HT-29 (cell line): ENCODE measurements around the gene KCNJ16. TPM values are rescaled to one million over a fixed set of nuclear protein-coding genes. Genes with fewer than 3 reads are reported as not detected.
"Not testable (repeated sequence)": the region's sequence is repeated elsewhere in the genome, so short reads cannot be mapped to it uniquely, and the experiment has no call there.

Experiments
- DNase-seq: peaks from one replicate; pipeline ENCODE4 v3.0.0-alpha.2; 2015; ENCODE audit warnings: low spot score
- total RNA-seq: library from RNA; depleted of rRNA; stranded (reverse); fragments of >200 nt; shearing (Covaris generic); gene quantifications from 2 replicates; pipeline ENCODE4 v1.2.3, GENCODE V29; 2014; rRNA removed

Gene KCNJ16
- not detected in 2 replicates for total RNA-seq

DNA sequence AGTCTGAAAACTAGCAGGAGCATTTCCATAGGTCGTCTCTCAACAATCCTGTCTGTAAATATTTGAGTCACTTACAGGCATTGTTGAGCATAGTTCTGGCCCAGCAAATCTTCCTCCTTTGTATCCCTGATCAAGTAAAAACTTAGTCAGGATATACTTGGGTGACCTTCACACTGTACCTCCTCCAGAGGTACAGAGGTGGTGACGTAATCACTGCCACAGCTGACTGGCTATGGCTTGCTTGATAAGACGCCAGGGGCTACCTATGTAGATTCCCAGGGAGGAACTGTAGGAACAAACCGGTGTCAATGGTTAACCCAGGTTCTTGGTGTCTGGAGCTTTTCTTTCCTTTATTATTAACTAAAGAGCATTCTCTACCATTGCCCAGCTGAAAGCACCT lies at the start of gene KCNJ16:
TSS of gene KCNJ16 (plus strand) at position 270 of the 400 bp plus-strand sequence. CDS start 56,863 bp downstream, outside the sequence.
- DNase-seq, result no peak

DNA sequence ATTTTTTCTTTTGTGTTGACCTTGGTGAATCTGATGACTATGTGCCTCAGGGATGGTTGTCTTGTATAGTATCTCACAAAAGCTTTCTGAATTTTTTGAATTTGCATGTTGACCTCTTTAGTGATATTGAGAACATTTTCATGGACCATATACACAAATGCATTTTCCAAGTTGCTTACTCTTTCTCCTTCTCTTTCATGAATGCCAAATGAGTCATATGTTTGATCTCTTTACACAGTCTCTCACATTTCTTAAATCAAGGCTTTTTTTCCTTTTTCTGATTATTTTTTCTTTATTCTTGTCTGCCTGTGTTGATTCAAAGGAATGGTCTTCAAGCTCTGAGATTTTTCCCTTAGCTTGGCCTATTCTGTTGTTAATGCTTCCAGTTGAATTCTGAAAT lies 46.6 kb upstream of the KCNJ16 start:
- DNase-seq, result no peak

DNA sequence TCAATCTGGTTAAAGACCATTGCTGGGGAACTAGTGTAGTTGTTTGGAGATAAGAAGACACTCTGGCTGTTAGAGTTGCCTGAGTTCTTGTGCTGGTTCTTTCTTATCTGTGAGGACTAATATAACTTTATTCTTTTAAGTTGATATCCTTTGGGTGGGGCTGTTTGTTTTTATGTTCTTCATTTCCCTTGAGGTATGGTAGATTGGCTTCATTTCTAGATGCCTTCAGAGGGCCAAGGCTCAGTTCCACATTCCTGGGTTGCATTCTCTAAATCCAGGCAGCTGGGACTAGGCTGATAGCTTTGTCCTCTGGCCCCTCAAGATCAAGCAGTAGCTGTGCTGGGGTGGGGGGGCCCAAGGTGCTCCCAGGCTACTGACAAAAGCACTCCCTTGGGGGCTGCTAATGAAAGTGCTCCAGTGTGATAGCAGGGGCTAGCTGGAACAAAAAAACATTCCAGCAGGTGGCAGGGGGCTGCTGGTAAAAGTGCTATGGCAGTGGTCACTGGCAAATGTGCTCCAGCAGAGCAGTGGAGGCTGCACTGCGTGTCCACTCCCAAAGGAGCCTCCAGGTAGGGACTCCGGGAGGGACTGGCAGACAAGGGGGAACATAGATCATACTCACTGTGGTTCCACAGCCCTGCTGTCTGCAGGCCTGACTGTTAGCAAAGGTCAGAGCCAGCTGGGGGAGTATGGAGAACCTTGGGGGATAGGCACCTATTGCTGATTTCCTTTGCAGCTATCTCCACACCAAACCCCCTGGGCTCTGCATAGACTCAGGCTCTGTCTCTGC lies 45.9 kb upstream of the KCNJ16 start:
- no peak for DNase-seq

DNA sequence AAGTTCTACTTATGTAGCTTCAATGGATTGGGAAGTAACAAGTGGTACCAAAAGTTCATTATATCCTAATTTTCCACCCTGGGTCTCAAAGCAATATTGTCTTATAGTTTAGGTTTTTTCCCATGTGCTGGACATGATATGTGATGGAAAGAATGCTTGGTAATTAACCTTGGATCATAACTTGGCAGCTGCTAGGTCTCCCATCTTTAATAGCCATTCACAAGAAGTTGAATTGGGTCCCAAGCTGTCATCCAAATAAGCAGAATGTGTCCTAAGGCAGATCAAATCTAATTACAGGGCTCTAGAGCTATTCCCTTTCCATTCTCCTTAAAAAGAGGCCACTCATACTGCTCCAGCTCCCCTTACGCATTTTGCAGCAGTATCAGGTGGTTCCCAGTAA lies 44.7 kb upstream of the KCNJ16 start:
- no peak for DNase-seq

DNA sequence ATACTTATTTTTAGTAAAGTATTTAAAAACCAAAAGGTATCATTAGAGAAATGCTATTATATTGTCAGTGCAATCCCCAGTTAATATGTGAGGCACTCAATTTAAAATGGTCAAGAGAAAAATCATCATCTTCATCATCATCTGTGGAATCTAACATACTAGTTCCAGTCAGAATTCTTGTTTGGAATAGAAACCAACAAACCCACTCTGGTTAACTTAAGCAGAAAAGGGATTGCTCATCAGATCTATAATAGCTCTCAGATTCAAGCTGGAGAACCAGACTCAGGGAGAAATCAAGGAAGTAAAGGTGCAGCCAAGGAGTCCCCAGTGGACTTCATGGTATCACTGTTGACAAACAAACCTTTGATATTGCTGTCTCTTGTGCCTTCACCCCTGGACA lies 43.7 kb upstream of the KCNJ16 start:
- no peak for DNase-seq

DNA sequence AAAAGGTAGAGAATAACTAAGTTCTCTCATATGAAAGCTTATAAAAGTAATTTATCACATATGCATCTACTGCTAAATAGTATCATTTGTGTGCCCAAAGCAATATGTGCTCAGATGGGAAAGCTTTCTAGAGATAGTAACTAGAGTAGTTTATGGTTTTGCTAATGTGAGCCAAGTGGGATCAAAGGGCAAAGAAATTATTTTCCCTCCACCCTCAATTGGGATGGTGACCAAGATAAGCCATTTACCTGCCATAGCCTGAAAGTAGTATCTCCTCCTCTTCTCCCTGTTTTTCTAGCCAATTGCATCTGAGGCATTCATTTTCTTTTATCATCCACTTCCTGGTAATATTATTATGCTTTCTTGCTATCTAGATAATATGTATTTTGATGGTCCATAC lies 41.9 kb upstream of the KCNJ16 start:
- DNase-seq, result no peak

DNA sequence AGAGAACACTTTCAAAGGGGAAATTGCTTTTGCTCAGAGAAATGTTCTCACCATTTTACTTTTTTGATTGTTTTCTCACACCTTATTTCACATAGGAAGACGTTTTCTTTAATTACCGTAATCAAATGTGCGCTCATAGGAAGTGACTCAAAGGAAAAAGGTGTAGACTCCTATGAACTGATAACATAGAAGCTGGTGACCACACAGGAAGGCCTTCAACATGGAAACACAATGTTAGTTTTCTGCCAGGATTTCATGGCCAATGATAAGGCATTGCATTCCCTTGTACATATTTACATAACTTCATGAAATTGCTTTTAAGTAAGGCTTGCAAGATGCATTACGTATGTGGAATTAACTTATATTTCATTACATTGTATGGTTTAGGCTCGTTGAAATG lies 40.9 kb upstream of the KCNJ16 start:
- no peak for DNase-seq

DNA sequence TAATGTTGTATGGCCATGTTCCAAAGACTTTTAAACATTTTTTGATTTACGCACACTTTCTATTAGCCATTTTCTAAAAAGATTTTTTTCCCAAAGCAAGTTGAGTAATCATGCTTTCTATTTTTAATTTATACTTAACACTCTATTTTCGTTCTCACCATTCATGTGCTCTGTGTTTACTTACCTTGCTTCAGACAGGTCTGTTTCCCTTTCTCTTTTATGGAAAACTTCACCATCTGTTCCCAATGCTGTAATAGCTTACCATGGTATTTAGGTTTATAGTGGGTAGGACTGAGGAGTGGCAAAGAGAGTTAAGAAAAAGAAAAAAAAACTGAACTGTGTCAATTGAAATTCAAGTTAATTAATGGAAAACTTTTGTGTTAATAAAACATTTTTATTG lies 37.5 kb upstream of the KCNJ16 start:
- DNase-seq, result no peak

DNA sequence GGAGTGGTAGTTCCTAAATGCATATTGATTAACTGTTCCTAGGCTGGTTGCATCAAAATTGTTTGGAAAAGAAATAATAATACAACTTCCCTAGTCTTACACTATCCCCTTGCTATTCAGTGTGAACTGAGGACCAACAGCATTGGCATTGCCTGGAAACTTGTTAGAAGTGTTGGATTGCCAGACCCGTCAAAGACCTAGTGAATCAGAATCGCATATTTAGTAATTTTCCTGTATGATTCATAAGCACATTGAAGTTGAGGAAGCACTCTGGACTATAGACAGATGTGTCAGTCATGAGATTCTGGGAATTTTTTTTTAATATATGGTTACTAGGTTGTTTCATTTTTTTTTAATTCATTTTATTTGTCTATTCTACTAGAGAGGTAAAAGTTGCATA lies 34.7 kb upstream of the KCNJ16 start:
- DNase-seq, result no peak

DNA sequence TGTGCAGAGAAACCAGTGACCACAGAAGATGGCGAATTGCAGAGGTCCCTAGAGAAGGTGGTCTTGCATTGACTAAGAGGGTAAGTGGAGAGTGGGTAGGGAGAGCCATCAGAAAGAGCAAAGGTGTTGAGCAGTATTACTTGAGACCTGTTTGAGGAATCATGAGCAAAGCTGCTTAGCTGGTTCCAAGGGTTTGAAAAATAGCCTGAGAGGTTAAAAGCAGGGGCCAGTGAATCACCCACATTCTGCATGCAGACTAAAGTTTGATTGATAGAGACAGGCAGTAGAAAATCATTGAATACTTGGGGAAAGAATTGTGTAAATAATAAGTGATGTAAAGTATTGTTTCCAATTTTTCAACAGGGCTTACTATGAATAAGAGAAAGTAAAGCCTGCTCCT lies 34.0 kb upstream of the KCNJ16 start:
- DNase-seq, result no peak

DNA sequence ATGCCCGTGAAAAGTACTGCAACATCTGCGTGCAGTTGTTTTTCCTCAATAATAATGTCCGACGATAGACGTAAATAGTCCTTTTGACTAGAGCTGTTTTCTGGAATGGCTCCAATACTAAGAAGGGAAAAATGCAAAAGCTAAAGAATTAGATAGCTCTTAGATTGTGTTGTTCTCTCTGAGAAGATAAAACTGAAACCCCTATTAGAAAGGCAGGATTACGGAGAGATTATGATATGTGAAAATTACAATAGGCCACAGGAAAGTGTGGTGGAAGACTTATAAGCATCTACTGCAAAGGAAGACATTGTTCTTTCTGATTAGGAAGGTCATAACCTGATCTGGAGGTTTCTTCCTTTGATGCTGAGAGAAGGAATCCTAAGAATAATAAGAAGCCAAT lies 33.5 kb upstream of the KCNJ16 start:
- DNase-seq, result no peak

DNA sequence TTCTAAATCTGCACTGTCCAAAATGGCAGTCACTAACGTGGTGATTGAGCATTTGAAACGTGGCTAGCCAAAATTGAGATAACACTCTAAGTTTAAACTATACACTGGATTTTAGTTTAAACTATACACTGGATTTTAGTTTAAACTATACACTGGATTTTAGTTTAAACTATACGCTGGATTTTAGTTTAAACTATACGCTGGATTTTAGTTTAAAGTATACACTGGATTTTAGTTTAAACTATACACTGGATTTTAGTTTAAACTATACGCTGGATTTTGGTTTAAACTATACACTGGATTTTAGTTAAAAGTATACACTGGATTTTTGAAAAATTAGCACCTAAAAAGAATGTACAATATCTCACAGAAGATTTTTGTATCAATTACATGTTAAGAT lies 29.2 kb upstream of the KCNJ16 start:
- DNase-seq, result not testable (repeated sequence)

DNA sequence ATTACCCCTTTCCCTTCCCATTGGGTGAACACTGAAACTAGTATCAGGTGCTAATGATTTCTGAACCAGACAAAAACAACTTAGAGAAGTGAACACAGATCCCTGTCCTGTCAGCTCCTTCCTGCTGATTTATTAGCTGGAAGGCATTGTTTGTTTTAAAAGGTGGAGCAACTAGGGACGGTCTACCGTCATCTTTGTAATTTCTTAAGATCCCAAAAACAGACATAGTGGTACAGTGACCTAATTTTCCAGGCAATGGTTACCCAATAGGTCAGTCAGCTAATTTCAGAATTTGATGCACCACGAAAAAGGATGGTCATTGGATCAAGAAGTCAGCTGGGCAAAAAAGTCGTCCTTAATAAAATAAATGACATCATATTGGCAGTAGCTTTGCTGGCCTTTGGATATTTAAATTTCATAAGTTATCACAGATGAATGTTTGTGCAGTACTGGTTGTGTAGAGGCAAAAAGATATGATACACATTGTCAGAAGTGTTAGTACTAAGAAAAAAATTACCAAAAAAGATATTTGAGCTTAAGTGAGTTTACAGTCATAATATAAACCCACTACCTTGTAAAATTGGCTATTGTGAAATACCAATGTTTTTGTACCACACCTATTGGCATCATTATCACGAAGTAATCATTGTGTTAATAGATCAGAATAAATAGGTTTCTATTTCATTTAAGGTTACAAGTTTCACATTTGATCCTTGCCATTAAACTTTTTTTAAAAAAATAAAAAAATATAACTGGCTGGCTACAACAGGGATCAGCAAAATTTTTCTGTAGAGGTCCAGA lies 27.2 kb upstream of the KCNJ16 start:
- no peak for DNase-seq

DNA sequence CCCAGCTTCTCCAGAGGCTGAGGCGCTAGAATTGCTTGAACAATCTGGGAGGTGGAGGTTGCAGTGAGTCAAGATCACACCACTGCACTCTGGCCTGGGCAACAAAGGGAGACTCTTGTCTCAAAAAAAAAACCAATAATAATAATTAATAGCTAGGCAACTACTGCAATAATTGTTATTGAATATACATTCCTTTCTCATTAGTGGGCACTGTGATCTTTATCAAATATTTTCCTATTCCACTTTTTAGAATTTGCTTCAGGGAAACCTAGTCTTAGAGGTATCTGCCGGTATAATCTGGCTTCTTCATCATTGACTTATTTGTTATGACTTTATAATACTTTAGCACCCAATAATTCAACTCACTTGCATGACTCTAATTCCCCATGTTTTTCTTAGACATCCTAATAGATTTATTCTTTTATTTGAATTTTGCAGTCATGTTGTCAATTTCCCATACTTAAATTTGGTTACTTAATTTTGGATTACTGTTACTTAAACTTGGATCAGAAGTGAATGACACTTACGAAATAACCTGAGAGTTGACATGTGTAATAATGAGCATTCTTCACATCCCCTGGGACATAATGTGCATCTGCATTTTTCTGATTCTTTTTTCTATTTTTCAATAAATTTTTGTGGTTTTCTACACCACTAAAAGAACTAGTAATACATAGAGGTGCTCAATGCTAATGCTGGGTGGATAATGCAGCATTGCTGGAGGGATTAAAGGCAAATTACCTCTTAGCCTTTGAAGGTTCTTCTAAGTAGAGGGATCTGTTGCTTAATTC lies 25.0 kb upstream of the KCNJ16 start:
- no peak for DNase-seq

DNA sequence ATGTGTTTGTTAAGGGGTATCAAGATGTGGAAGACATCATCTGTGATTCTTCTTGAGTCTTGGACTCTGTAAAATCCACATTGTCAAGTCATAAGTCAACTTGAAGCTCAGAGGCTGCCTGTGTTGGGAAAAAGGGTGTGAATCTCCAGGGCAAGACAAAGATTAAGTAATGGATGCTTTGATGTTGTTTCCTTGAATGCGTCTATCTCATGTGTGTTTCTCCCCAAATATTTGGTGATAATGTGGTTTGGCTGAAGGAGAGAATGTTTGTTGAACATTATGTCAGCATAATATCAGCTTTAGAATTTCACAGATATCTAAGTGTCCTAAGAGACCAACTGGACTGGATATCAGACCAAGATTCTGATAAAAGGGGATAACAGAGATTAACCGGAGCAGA lies 24.1 kb upstream of the KCNJ16 start:
- no peak for DNase-seq

DNA sequence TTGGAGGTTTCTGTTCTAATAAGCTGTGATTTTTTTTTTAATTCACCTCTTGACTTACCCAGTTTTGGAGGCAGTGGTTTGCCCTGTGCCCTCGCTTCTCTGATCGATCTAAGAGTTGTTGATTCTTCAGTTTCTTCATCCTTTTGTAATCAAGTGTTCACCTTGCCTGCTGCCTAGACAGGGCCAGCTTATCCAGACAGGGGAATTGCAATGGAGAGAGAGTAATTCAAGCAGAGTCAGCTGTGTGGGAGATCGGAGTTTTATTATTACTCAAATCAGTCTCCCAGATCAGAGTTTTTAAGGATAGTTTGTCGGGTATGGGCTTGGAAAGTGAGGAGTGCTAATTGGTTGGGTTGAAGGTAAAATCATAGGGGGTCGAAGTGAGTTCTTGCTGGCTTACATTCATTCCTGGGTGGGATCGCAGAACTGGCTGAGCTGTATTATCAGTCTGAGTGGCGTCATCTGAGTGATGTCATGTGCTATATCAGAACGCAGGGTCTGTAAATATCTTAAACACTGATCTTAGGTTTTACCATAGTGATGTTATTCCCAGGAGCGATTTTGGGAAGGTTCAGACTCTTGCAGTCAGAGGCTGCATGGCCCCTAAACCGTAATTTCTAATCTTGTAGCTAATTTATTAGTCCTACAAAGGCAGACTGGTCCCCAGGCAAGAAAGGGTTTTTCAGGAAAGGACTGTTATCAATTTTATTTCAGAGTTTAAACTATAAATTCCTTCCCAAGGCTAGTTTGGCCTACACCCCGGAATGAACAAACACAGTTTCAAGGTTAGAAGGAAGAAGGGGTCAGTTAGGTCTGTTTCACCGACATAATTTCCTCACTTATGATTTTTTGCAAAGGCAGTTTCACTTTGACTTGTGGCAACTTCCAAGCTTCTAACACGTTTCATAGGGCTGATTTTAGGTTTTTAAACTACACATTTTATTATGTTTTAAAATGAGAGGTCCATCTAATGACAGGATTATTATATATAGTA lies 21.5 kb upstream of the KCNJ16 start:
- no peak for DNase-seq

DNA sequence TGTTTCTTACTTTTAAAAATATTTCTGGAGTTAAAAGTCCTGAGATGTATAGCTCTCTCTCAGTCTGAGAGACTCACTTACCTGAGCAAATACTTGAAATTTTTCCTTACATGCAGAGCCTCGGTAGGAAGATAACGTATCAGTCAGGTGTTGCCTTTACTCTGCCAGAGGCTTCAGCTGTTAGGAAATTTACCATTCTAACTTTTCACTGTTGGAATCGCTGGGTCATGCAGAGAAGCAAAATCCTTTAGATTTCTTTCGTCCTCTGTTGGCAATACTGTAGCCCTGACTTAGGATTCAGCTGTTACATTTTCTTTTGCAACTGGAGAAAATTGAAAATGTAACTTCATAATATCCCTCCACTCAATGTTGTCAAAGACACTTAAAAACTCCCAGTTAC lies 20.0 kb upstream of the KCNJ16 start:
- DNase-seq, result no peak

DNA sequence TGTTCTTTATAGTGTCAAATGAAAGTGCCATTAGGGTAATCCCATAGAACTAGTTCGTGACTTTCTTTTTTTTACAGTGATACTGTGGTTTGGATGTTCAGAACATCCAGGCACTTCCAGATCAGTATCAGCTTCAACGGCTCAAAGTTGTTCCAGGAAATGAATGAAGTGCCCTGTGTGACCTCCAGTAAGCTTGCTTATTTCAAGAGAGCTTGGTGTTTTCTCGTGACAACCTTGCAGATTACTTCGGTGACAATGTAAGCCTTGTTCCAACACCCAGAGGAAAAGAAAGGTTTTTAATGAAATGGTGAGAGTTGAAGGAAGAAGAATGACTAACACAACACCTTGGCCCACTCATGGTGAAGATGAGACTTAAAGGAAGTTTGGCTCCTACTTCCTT lies 16.0 kb upstream of the KCNJ16 start:
- no peak for DNase-seq

DNA sequence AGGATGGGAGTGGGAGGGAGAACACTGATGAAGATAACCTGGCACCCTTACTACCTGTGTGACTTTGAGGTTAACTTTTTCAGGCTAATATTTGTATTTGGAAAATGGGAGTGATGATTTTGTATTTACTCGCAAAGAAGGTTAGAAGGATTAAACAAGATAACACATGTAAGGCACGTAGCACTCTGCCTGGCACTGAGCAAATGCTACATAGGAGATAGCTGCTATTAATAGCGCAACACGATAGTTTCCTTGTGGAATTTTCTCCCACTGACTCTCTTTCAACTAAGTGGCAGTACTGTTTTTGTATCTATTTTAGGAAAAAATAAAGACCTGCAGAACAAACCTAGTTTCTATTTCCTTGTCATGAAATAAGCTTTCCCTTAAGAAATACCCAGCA lies 15.4 kb upstream of the KCNJ16 start:
- no peak for DNase-seq

DNA sequence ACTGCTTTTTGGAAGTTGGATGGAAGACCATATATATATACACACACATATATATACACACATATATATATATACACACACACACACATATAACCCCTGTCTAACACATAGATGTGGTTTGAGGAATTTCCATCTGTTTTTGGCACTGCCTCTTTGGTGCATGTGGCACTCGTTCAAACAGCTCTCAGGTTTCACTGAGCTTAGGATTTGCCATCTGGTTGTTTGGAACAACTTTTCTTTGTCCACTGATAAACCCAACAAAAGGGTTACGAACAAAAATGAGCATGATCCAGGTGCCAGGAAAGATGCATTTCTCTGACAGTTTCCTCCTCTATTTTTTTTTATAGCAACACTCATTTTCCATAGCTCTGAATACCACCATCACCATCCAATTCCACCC lies 14.6 kb upstream of the KCNJ16 start:
- DNase-seq, result no peak

DNA sequence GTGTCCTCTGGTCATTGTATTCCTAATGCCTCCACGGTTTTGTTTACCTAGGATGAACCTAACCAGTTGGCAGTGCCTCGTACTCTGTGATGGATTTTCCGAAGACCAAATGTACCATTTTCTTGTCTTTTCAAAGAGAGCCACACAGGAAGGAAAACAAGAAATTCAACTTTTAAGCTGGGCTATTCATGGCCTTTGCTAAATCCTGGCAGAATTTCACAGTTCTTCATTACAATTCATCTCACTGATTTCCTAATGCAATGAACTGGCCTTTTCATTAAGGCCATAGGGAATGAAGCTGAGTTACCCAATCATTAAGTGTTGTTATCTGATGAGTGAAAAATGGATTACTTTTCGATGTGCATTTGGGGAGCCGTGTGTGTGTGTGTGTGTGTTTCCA lies 7.9 kb upstream of the KCNJ16 start:
- DNase-seq, result no peak
